ENCODE data around the gene DPEP2.
A peak's percentile ranks its signal among the peaks of the same experiment; 100 is the strongest.
"Not testable (repeated sequence)": the region's sequence is repeated elsewhere in the genome, so short reads cannot be mapped to it uniquely, and the experiment has no call there.

Gene DPEP2

GRCh38 chr16:68003031-68003430 is 3.7 kb upstream of the DPEP2 start:
- DNase-seq: no peak

- no peak for DNase-seq
Measured at GRCh38 chr16:68000450-68000849, 1.2 kb upstream of the DPEP2 start.

DNA sequence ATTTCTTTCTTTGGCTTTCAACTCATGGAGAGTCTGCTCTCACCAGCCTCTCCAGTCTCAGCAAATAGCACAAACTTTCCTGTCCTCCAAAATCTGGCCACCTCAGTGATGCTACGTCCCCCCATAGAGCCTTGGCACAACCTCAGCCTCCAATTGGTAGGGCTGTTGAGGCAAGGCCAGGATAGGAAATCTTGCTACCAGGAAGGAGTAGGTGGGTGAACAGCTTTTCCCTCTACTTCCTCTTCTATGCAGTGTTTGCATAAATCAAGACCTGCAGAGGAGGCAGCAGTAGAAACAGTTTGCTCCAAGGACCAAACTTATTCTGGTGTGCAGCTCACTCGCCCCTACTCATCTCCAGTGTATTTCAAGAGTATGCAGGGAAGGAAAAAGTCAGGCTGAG is 701 bp upstream of the DPEP2 start:
- DNase-seq: no peak

DNA sequence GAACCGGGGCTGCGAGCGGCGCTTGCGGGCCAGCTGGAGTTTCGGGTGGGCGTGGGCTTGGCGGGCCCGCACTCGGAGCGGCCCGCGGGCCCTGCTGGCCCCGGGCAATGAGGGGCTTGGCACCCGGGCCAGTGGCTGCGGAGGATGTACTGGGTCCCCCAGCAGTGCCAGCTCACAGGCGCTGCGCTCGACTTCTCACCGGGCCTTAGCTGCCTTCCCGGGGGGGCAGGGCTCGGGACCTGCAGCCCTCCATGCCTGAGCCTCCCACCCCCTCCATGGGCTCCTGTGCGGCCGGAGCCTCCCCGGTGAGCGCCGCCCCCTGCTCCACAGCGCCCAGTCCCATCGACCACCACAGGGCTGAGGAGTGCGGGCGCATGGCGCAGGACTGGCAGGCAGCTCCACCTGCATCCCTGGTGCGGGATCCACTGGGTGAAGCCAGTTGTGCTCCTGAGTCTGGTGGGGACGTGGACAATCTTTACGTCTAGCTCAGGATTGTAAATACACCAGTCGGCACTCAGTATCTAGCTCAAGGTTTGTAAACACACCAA is 979 bp downstream of the DPEP2 start:
- not testable (repeated sequence) for DNase-seq

GRCh38 chr16:67996666-67997065 is 2.6 kb downstream of the DPEP2 start:
- DNase-seq: no peak

DNA sequence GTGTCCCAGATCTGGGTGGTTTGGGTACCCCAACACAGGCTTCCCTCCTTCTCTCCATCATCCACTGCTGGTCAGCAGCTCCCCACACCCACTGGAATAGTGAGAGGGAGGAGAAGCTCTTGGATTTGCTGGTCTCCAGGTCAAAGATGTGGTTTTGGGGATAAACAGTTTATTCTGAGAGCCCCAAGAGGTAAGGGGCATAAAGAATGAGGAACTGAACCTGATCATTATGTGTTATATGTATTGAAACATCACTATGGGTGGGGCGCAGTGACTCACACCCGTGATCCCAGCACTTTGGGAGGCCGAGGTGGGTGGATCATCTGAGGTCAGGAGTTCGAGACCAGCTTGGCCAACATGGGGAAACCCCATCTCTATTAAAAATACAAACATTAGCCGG is 3.9 kb downstream of the DPEP2 start:
- no peak for DNase-seq

DNA sequence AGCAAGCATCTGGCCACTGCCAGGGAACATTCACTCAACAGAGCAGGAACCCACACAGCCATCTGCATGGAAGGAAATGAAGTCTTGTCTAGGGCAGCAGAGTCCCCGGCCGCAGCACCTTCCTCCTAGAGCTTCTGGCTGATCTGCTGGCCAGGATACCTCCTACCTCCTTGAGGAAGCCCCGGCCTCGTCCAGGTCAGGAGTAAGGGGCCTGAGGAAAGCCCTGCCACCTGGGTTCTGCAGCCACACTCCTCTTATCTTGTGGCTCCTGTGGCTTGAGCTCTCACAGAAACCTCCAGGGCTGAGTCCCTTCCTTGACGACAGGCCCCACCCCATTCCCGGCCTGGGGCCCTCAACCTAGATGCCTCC is 5.3 kb downstream of the DPEP2 start:
- DNase-seq: not testable (repeated sequence)

GRCh38 chr16:67993207-67994039 is 5.9 kb downstream of the DPEP2 start:
- DNase-seq: peak; percentile 77

DNA sequence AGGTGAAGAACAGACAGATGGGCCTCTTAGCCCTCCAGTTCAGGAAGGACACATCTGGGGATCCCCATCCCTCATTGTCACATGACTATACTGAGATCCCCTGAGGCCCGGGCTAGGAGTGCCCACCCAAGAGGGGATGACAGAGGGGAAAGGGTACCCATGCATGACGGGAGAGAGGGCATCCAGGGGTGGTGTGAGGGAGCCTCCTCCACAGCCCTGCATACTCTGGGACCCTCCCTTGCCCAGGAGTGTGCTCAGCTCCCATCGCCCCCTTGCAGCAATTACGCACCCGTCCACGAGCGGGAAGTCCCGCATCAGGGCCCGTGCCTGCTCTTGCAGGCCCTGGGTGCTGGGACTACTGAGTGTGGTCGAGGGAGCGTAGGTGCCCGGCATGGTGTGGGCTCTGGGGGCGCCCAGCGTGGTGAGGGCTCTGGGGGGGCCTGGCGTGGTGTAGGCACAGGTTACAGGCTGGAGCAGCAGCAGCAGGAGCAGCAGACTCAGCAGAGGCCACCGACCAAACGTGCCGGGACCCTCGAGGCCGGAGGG is 6.5 kb downstream of the DPEP2 start:
- no peak for DNase-seq

DNA sequence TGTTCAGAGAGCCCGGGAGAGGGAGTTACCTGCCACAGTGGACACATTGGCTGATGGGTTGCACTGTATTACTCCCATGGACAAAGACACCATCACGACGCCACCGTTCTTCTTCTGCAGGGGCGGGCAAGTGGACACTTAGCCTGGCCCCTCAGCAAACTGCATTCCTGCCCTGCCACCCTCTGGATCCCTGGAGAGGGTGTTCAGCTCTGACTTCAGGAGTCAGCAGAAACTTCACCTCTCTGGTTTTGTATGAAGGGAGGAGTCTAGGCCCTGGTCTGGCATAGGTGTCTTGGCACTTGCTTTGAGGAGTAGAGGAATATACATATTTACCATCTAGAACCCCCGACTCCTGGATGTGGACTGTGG is 9.3 kb downstream of the DPEP2 start:
- no peak for DNase-seq

DNA sequence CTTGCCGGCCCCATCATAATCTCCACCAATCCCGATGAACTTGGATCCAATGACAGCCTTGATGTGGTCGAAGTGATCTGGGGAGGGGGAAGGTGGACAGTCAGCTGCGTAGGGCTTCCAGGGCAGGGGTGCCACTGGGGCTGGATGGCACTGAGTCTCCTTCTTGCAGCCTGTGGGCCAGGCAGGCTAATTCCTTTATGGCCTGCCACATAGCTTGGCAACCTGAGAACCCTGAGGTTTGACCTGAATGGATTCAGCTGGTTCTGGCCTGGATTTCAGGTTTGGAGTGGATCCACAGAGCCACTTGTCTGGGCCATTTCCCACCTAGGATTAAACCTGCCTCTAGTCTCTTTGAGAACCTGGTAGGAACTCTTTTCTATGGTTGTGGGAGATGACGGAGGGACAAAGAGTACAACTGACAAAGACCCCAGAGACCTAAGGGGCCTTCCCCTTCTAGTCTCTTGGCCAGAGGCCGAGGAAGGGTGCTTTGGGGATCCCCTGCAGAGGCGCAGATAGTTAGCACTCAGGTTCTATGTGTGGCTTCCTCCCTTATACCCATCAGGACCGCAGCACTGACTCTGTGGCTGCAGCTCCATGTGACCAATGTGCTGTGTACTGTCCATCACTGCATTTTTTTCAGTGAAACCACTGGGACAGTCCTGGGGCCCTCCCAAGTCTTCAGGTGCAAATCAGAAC is 9.8 kb downstream of the DPEP2 start:
- DNase-seq: no peak

DNA sequence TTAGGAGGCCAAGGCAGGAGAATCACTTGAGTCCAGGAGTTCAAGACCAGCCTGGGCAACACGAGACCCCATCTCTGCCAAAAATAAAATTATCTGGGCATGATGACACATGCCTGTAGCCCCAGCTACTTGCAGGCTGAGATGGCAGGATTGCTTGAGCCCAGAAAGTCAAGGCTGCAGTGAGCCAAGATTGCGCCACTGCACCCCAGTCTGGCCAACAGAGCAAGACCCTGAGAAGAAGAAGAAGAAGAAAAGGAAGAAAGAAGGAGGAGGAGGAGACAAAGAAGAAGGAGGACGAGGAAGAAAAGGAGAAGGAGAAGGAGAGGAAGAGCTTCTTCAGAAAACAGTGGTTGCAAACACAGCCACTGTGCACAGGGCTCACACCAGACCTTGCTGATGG is 10.6 kb downstream of the DPEP2 start:
- DNase-seq: no peak

- DNase-seq: no peak
Measured at GRCh38 chr16:67987460-67988160, 11.7 kb downstream of the DPEP2 start.

DNA sequence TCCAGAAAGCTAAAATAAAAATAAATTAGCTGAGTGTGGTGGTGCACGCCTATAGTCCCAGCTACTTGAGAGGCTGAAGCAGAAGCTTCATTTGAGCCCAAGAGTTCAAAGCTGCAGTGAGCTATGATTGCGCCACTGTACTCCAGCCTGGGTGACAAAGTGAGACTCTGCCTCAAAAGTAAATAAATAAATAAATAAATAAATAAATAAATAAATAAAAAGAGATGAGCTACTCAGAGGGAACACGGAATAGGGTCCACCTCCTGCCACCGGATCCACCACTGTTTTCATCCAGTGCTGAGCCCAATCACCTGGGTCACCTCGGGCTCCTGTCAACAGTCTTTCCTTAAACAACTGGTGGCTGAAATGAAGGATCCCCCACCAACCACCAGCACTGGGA is 12.3 kb downstream of the DPEP2 start:
- no peak for DNase-seq

GRCh38 chr16:67982011-67982696 is 17.1 kb downstream of the DPEP2 start:
- DNase-seq: no peak

DNA sequence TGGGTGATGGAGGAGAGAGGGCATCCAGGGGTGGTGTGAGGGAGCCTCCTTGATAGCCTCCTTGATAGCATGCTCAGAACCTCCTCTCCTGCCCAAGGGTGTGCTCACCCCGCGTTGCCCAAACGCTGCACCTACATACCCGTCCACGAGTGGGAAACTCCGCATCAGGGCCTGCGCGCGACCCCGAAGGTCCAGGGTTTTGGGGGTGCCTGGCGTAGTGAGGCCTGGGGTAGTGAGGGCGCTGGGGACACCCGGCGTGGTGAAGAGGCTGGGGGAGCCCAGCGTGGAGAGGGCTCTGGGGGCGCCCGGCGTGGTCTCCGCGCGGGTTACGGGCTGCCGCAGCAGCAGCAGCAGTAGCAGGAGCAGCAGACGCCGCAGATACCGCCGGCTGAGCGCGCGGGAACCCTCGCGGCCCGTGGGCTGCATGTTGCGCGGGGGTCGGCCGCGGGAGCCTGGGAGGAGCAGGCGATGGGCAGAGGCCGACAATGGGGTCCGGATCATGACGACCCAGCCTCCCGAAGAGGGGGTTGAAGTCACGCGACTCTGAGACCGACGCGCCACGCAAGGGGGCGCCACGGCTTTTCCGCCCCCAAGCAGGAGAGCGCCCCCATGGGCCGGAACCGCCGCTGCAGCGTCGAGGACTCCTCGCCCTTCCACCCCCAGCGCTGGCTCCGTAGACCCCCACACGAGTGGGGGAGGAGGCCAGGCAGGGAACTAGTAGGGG is 19.2 kb downstream of the DPEP2 start, which contains the start of gene DPEP3:
Gene DPEP3 (minus strand): TSS at position 545 of the 724 bp plus-strand sequence. CDS start 119 bp downstream, at position 426.
- no peak for DNase-seq

DNA sequence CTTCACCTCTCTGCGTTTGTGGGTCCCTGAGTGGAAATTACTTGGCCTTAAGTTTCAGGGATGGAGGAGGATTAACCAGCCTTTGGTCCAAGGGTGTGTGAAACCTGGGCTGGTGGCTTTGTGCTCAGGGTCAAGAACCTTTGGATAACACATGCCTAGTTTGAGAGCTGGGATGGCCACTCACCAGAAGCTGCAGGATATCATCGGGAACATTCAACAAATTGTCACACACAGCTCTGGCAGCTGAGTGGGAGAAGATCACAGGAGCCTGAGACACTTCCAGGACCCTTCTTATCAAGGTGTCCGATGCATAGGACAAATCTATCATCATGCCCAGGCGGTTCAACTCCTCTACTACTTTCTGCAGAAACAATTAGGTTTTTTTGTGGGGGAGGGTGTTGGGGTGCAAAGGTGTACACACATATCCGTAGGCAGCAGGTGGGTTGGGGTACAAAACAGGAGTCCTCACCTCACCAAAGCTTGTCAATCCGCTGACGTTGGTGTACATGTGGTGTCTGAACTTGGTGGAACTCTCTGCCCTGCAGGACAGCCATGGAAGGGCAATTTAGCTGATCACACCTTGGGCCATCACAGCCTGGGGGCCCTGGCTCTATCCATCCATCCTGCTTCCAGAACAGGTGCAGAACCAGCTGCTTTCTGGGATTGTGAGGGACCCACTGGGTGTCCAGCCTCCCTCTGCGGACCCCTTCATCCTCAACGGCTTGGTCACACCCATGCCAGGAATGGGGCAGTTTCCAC is 21.6 kb downstream of the DPEP2 start:
- DNase-seq: no peak

DNA sequence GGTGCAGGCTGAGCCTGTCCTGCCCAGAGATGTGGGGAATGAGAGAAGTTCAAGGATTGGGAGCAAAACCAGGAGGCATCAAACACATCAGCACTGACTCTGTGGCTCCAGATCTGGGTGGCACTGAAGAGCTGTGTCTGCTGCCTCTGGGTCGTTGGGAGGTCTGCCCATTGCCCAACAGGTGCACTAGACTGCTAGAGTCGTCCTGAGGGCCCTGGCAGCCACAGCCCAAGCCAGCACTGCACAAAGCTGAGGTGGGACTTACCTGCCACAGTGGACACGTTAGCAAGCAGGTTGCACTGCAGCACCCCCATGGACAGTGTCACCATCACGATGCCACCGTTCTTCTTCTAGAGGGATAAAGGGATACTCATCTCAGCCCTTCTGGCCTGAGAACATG is 22.3 kb downstream of the DPEP2 start:
- no peak for DNase-seq

DNA sequence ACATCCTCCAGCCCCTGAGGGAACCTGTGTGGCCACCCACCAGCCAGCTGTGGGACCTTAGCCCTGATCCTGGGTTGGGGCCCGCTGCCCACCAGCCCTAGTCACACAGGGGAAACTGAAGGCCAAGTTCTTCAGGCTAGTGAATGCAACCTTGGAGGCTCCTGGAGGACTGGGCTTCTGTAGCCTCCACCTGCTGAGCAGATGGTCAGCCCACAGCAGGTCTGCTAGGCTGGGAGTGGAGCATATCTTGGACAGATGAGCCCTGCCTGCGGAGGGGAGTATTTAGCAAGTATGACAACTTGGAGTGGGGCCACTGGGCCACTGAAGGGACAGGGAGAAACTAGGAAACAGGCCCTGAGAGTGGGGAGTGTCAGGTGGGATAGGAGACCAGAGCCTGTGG is 23.1 kb downstream of the DPEP2 start:
- DNase-seq: no peak

DNA sequence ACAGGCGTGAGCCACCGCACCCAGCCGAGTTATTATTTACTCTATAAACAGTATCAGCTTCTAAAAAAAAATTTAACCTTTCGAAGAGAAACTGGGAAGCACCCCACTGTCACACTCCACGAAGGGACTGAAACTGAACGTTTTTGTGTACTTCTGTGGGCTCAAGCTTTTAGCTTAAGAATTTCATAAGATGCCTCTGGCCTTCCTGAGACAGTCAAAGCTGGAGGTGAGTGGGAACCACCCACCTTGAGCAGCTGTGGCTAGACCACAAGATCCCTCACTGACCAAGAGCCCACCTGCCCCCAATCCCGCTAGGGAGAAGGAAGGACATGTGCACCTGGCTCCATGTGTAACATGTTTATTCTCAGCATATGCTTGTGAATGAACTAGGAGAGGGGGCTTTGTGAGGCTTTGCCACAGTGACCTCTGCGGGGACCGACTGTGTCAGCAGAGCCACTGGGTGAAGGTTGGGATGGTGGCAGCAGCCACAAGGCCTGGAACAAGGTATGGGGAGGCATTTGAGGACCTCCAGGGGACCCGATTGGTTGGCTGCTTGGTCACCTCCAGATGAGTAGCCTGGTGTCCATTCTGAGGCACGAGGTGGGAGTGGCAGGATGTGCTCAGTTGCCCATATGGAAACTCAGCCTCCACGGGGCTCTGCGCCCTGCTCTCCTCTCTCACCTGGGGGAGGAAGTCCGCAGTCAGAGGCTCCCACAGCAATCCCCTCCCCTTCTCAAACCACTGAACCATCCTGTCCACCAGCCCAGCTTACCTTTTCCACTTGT is 23.8 kb downstream of the DPEP2 start:
- no peak for DNase-seq

Measured in central memory CD4-positive, alpha-beta T cell (primary cell).